Endothelial cell of umbilical vein (primary cell): ENCODE data around the gene LAPTM4A. TPM values are rescaled to one million over a fixed set of nuclear protein-coding genes. Genes with fewer than 3 reads are reported as not detected.

Experiments used
- BruUV-seq: library from RNA; stranded (reverse); fragments of 400-500 nt; replicated peaks from 2 replicates; lab custom pipeline; 2021; lab: Mats Ljungman, UMichigan
- CTCF ChIA-PET: fragments of 300-600, 350-600 bp; sonication (Branson Sonifier 250); formaldehyde crosslinking; loops from one replicate; lab custom pipeline; 2021; ENCODE audit warnings: antibody characterized with exemption, inconsistent platforms; lab: Charles Lee
- POLR2A ChIA-PET: fragments of 300-600, 350-600 bp; sonication (Branson Sonifier 250); formaldehyde crosslinking; loops from one replicate; lab custom pipeline; 2021; ENCODE audit warnings: antibody characterized with exemption, inconsistent platforms; lab: Charles Lee
- DNase-seq: peaks from one replicate; pipeline ENCODE4 v3.0.0-alpha.2; 2011; ENCODE audit warnings: low read depth, low spot score
- FAIRE-seq: peaks from 2 replicates; lab custom pipeline; 2011; peaks lifted over from hg19 to GRCh38; lab: Jason Lieb, UNC
- H2AFZ ChIP-seq: 2 replicates; pipeline ENCODE4 v1.6.0; 2012; ENCODE audit warnings: low read depth, low read length, control low read depth, inconsistent platforms
- H3K27ac ChIP-seq: 2 replicates; pipeline ENCODE4 v1.5.1; 2011; ENCODE audit warnings: low read depth, mild to moderate bottlenecking, control low read depth, low read length, moderate library complexity; ENCODE audit not compliant: insufficient read depth
- H3K27me3 ChIP-seq, 2 experiments: 2 replicates each; pipeline versions ENCODE4 v1.6.0 to v1.6.1; 2011; ENCODE audit warnings: low read length in 2 of 2, mixed read lengths in 1 of 2; ENCODE audit not compliant: control insufficient read depth in 2 of 2, insufficient read depth in 2 of 2
- H3K36me3 ChIP-seq, 2 experiments: 2 replicates in 1 of 2; 3 replicates in 1 of 2; pipeline ENCODE4 v1.5.1; 2011; ENCODE audit warnings: low read length in 2 of 2, mild to moderate bottlenecking in 1 of 2, moderate library complexity in 1 of 2; ENCODE audit not compliant: control insufficient read depth in 2 of 2, insufficient read depth in 2 of 2; ENCODE audit errors: extremely low read depth in 1 of 2
- H3K4me1 ChIP-seq: 3 replicates; pipeline ENCODE4 v1.5.1; 2011; ENCODE audit warnings: mild to moderate bottlenecking, low read length; ENCODE audit not compliant: control insufficient read depth, insufficient read depth; ENCODE audit errors: extremely low read depth
- H3K4me2 ChIP-seq: 2 replicates; pipeline ENCODE4 v1.6.1; 2011; ENCODE audit warnings: low read length, control low read depth, mixed read lengths; ENCODE audit not compliant: insufficient read depth
- H3K4me3 ChIP-seq, 3 experiments: fragments of 200-600 bp in 1 of 3; sonication (generic), shearing (Covaris generic) in 1 of 3; replicated peaks in 1 of 3; 2 replicates each; pipeline ENCODE4 v1.5.1; 2011 to 2016; ENCODE audit warnings: control low read depth in 3 of 3, low read length in 3 of 3, mild to moderate bottlenecking in 2 of 3, inconsistent platforms in 1 of 3, low read depth in 1 of 3, moderate library complexity in 1 of 3; ENCODE audit not compliant: insufficient read depth in 1 of 3
- H3K79me2 ChIP-seq: 2 replicates; pipeline ENCODE4 v1.6.0; 2012; ENCODE audit warnings: low read length, inconsistent platforms; ENCODE audit not compliant: control insufficient read depth, insufficient read depth
- H3K9ac ChIP-seq: replicated peaks from 2 replicates; pipeline ENCODE3; 2011; ENCODE audit warnings: low read length, control low read depth; ENCODE audit not compliant: insufficient read depth; ENCODE audit errors: extremely low read depth
- H3K9me1 ChIP-seq: replicated peaks from 3 replicates; pipeline ENCODE4 v1.6.0; 2011; ENCODE audit warnings: mild to moderate bottlenecking, low read length; ENCODE audit not compliant: control insufficient read depth, insufficient read depth; ENCODE audit errors: extremely low read depth
- H3K9me3 ChIP-seq: replicated peaks from 2 replicates; pipeline ENCODE4 v1.5.1; 2012; ENCODE audit warnings: low read length, inconsistent platforms; ENCODE audit not compliant: control insufficient read depth, insufficient read depth
- H4K20me1 ChIP-seq: replicated peaks from 2 replicates; pipeline ENCODE3; 2011; ENCODE audit warnings: mild to moderate bottlenecking, low read length; ENCODE audit not compliant: control insufficient read depth, insufficient read depth; ENCODE audit errors: extremely low read depth
- CTCF ChIP-seq, 2 donors: IDR thresholded peaks; 1 replicate in 1 of 2; 2 replicates in 1 of 2; pipeline ENCODE4 v1.5.1; 2011; ENCODE audit warnings: low read length in 2 of 2, mild to moderate bottlenecking in 2 of 2, moderate library complexity in 2 of 2, control low read depth in 1 of 2, inconsistent platforms in 1 of 2, low read depth in 1 of 2; ENCODE audit not compliant: insufficient read depth in 1 of 2; ENCODE audit errors: extremely low read depth in 1 of 2
- EZH2 ChIP-seq: IDR thresholded peaks from 2 replicates; pipeline ENCODE4 v1.6.1; 2012; ENCODE audit warnings: borderline replicate concordance, low read depth, mild to moderate bottlenecking, moderate library complexity, low read length, inconsistent platforms; ENCODE audit not compliant: severe bottlenecking
- FOS ChIP-seq: IDR thresholded peaks from 2 replicates; pipeline ENCODE4 v1.6.1; 2011; ENCODE audit warnings: mild to moderate bottlenecking, low read length, moderate library complexity, borderline replicate concordance; ENCODE audit not compliant: insufficient read depth
- GATA2 ChIP-seq: IDR thresholded peaks from 2 replicates; pipeline ENCODE4 v1.7.0; 2011; ENCODE audit warnings: low read depth, mild to moderate bottlenecking, moderate library complexity, mixed read lengths, low read length; ENCODE audit not compliant: insufficient read length, insufficient read depth
- JUN ChIP-seq: IDR thresholded peaks from 2 replicates; pipeline ENCODE4 v1.6.1; 2011; ENCODE audit warnings: borderline replicate concordance, low read depth; ENCODE audit not compliant: insufficient read length, insufficient read depth
- MAX ChIP-seq: IDR thresholded peaks from 2 replicates; pipeline ENCODE4 v1.6.1; 2011; ENCODE audit not compliant: insufficient read depth, insufficient read length
- MYC ChIP-seq: IDR thresholded peaks from one replicate; pipeline ENCODE4 v1.6.1; 2011; ENCODE audit warnings: mild to moderate bottlenecking, low read depth, low read length
- POLR2A ChIP-seq: IDR thresholded peaks from 2 replicates; pipeline ENCODE4 v1.6.1; 2012; ENCODE audit warnings: low read depth, mild to moderate bottlenecking, control low read depth, low read length
- dilution Hi-C: fragments of 300-500 bp; cut with MboI; formaldehyde crosslinking; loops from one replicate; pipeline ENCODE4 v1.15.0; 2019; ENCODE audit warnings: low sequenced_read_pairs; ENCODE audit not compliant: extremely low pct_ligation_motif_present
- intact Hi-C: fragments of 100-400 bp; cut with micrococcal nuclease; formaldehyde crosslinking; loops from one replicate; pipeline ENCODE4 v1.10.0; 2022
- polyA plus RNA-seq, 4 experiments: library from polyadenylated mRNA; depleted of rRNA in 3 of 4; stranded (reverse) in 3 of 4; unstranded in 1 of 4; fragments of >200 nt; gene quantifications; 2 replicates each; pipeline versions ENCODE4 v1.2.1 to v1.2.3, GENCODE V29; 2011 to 2012; ENCODE audit warnings: missing spikeins in 1 of 4
- total RNA-seq: library from RNA; stranded (reverse); gene quantifications from 2 replicates; pipeline ENCODE4 v1.2.3, GENCODE V29; 2021

The LAPTM4A gene
- total and polyA plus RNA-seq, 2 donors (not counting 3 experiments of a cell fraction or from before 2014, with no cell fraction given): 155 to 427 TPM

GRCh38 chr2:19989342-19989666, 62.1 kb downstream of the LAPTM4A start:
- intact Hi-C loops: loop anchor here (1.0 to 2.0 kb wide), 2 partner anchors 24 to 87 kb away; no protein-coding TSS in a partner anchor

GRCh38 chr2:19988600-19988999, 62.8 kb downstream of the LAPTM4A start:
- Histone ChIP-seq H3K27ac (no peak overlapping the region), H3K9ac (no peak overlapping the region), H3K9me3 (no peaks in the 10 kb centered on the region), H3K36me3 (no peaks in the 10 kb centered on the region), H4K20me1 (no peaks in the 10 kb centered on the region), H3K4me2 (peak overlapping the region; percentile 77), H2AFZ (no peak overlapping the region), H3K27me3 (no peaks in the 10 kb centered on the region), H3K79me2 (peaks cover 8% of the 10 kb centered on the region), H3K4me1 (peaks cover 13% of the 10 kb centered on the region), H3K9me1 (no peaks in the 10 kb centered on the region), H3K4me3 (peak overlapping the region in 2 of 3 experiments; percentile 31 to 74)
- dilution Hi-C loops: no loop called here
- DNase-seq (no peak), FAIRE-seq (no peak)
- CTCF ChIA-PET: interaction anchor here (1.1 to 3.4 kb wide), 5 partner anchors 9 to 49 kb away, joined by 3 to 14 read pairs (median 4); no protein-coding TSS in a partner anchor
- TF ChIP-seq CTCF (IDR thresholded peaks at IDR 0.05; ENCODE audit: extremely low read depth in 1 of 2, insufficient read depth in 1 of 2, low read depth in 1 of 2, low read length in 2 of 2): no peak
- TF ChIP-seq GATA2: peak; percentile 44
- BruUV-seq: no TSS peak
- intact Hi-C loops: loop anchor here (2.0 kb wide), 1 partner anchor 86 kb away; no protein-coding TSS in a partner anchor
- POLR2A ChIA-PET: interaction anchor here (1.3 kb wide), 1 partner anchor 87 kb away, joined by 3 read pairs; the partner anchor contains the start of gene TTC32

More at GRCh38 chr2:19989342-19989666, 62.1 kb downstream of the LAPTM4A start:
- Histone ChIP-seq H3K36me3 (no peaks in the 10 kb centered on the region), H3K4me1 (peaks cover 13% of the 10 kb centered on the region), H3K4me2 (peak overlapping the region; percentile 77), H3K4me3 (peak overlapping the region; percentile 31 to 78 (median 74)), H3K79me2 (peaks cover 8% of the 10 kb centered on the region), H3K27ac (peak overlapping the region; percentile 40), H3K9me3 (no peaks in the 10 kb centered on the region), H2AFZ (peak overlapping the region; percentile 65), H3K9me1 (no peaks in the 10 kb centered on the region), H4K20me1 (no peaks in the 10 kb centered on the region), H3K27me3 (no peaks in the 10 kb centered on the region), H3K9ac (peak overlapping the region; percentile 64)
- DNase-seq (no peak), FAIRE-seq (peak; percentile 74)
- TF ChIP-seq FOS (no peak), MAX (no peak), POLR2A (no peak), JUN (no peak), GATA2 (no peak), MYC (no peak), EZH2 (no peak)
- no TSS peak for BruUV-seq
- CTCF ChIA-PET: interaction anchor here (1.1 to 3.4 kb wide), 4 partner anchors 22 to 102 kb away, joined by 3 to 14 read pairs (median 5); no protein-coding TSS in a partner anchor
- POLR2A ChIA-PET: interaction anchor here (1.3 to 1.5 kb wide), 2 partner anchors 26 to 88 kb away, joined by 3 read pairs; partner anchors contain the start of gene TTC32
- dilution Hi-C loops: no loop called here
